NT2/D1 (cell line): ENCODE measurements around the gene NR3C2.

Experiments
- SUZ12 ChIP-seq: IDR thresholded peaks from 2 replicates; pipeline ENCODE4 v1.6.1; 2011; ENCODE audit not compliant: insufficient read length, insufficient read depth; ENCODE audit errors: extremely low read depth
- YY1 ChIP-seq: IDR thresholded peaks from 2 replicates; pipeline ENCODE4 v1.6.1; 2011; ENCODE audit not compliant: insufficient read length, insufficient read depth

GRCh38 chr4:148055844-148056243 lies 386.4 kb downstream of the NR3C2 start:
- TF ChIP-seq YY1 (no peak), SUZ12 (no peak)
